ENCODE measurements around the gene RAB11FIP4. TPM values are rescaled to one million over a fixed set of nuclear protein-coding genes. Genes with fewer than 3 reads are reported as not detected.

Gene RAB11FIP4
- total RNA-seq, 2 donors from 2014 or later: 0.83 to 1.0 TPM

DNA sequence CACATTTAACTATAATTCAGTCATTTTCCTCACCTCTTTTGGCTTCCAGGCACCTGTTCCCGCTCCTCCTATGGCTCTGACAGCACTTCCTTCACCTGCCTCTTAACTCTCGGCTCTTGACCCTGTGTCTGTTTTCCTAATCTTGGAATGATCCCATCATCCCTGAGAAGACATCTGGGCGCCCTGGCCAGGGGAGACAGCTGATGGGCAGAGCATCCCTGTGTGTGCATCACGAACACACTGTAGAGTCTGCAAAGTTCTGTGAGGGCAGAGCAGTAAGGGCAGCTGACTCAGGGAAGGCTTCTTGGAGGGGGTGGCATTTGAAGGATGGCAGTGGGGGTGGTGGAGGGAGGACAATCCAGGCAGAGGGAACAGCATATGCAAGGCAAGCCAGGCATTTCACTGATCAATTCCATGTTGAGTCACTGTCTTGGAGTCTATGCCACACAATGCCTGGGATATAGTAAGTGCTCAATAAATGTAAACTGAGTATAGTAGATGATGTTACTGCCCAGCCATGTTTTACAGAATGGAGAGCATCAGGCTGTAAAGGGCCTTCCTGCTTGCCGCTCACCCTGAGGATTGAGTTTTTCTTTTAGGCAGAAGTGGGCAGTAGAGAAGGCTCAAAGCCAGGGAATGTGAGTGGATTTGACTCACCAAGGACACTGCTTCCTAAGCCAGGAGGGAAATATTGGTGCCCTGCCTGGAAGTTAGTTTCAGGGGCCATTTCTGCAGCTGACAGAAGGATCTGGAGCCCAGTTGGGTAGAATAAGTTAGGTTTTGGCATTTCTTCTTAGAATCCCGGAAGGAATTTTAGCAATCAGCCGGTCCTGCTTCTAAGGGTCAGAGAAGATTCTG lies 5.8 kb upstream of the RAB11FIP4 start:
- intact Hi-C loops (cut with DNase I): loop anchor here in 1 of 2 donors (10.0 kb wide), 1 partner anchor 59 kb away; no protein-coding TSS in a partner anchor
- no peak for DNase-seq (ENCODE audit: low spot score)

DNA sequence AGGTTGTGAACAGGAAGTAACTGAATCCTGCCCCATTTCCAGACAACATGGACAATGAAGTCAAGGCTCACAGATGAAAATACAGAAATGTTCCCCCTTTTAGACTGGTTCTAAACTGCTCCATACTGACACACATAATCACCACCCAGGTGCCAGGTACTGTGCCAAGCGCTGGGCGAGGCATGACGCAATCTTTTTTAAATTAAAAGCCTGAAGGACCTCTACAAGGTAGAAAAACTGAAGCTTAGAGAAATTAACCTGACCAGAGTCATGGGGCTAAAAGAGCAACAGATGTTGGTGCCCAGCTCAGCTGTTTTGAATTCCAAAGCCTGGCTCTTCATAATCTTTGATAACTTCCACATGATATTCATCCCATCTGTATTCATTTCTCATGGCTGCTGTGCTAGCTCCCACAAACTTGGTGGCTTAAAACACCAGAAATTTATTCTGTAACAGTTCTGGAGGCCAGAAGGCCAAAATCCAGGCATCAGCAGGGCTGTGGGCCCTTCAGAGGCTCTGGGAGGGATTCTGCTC lies 4.9 kb upstream of the RAB11FIP4 start:
- DNase-seq (ENCODE audit: low spot score): no peak
- intact Hi-C loops (cut with DNase I): loop anchor here in 1 of 2 donors (10.0 kb wide), 1 partner anchor 58 kb away; no protein-coding TSS in a partner anchor

DNA sequence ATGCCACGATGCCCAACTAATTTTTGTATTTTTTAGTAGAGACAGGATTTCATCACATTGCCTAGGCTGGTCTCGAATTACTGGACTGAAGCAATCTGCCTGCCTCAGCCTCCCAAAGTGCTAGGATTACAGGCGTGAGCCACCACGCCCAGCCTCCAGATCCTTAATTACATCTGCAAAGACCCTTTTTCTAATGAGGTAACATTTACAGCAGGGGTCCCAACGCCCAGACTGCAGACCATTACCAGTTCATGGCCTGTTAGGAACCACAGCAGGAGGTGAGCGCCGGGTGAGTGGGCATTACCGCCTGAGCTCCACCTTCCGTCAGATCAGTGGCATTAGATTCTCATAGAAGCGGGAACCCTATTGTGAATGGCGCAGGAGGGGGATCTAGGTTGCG lies 4.0 kb upstream of the RAB11FIP4 start:
- DNase-seq (ENCODE audit: low spot score): no peak
- intact Hi-C loops (cut with DNase I): loop anchor here in 1 of 2 donors (10.0 kb wide), 1 partner anchor 57 kb away; no protein-coding TSS in a partner anchor

- intact Hi-C loops (cut with DNase I): loop anchor here in 1 of 2 donors (10.0 kb wide), 1 partner anchor 56 kb away; no protein-coding TSS in a partner anchor
- DNase-seq (ENCODE audit: low spot score): no peak
Observed at GRCh38 chr17:31388351-31388750, 3.1 kb upstream of the RAB11FIP4 start.

GRCh38 chr17:31388770-31389656 lies 2.5 kb upstream of the RAB11FIP4 start:
- DNase-seq (ENCODE audit: low spot score): peak; percentile 75
- intact Hi-C loops (cut with DNase I): loop anchor here in 1 of 2 donors (10.0 kb wide), 1 partner anchor 56 kb away; no protein-coding TSS in a partner anchor

DNA sequence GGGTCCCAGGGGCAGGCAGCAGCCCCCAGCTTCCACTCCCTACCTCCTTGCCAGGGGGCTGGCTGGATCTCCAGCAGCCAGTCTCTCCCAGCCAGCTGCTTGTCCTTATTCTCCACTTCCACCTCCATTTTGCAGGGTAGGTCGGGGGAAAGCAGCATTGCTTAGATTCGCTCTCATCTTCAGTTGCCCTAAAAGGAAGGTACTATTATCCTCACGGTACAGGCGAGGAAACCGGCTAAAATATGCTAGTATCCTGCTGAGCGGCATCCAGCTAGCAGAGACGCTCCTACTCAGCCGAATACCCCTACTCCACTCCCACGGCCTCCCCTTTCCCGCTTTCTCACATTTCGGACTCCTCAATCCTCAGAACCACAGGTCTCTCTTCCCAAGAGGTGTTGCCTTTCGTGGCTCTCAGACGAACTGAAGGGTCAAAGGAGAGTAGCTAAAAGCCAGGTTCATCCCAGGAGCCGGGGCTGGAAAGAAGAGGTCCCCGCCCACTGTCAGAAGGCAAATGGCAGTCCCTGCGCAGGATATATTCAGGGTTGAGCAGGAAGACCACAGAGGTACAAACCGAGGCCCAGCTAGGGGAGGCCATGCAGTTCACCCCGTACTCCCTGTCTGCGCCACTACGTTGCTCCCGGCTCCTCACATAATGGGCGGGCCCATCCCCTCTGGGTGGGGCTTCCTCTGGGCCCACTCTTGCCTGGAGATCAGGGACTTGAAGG lies 1.7 kb upstream of the RAB11FIP4 start:
- DNase-seq (ENCODE audit: low spot score): no peak
- intact Hi-C loops (cut with DNase I): loop anchor here in 1 of 2 donors (10.0 kb wide), 1 partner anchor 55 kb away; no protein-coding TSS in a partner anchor

DNA sequence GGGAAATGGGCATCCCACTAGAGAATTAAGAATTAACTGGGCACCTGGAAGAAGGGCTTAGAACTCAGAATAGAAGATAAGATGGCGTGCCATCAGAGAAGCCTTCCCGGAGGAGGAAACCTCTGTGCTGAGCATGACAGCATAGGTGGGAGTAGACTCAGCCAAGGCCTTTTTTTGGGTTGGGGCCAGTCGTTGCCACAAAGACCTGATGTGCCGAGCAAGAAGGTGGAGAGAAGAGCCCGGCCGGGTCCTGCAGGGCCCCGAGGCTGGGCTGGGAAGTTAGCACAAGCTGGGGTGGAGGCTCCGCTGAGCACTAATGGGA lies 1.1 kb upstream of the RAB11FIP4 start:
- DNase-seq (ENCODE audit: low spot score): no peak
- intact Hi-C loops (cut with DNase I): no loop called here

- DNase-seq (ENCODE audit: low spot score): peak; percentile 78
- intact Hi-C loops (cut with DNase I): no loop called here
Observed at GRCh38 chr17:31390748-31391495, 553 bp upstream of the RAB11FIP4 start.

- intact Hi-C loops (cut with DNase I): no loop called here
- DNase-seq (ENCODE audit: low spot score): peak; percentile 71
Observed at GRCh38 chr17:31392002-31392855, 754 bp downstream of the RAB11FIP4 start.

- DNase-seq (ENCODE audit: low spot score): peak; percentile 34
- intact Hi-C loops (cut with DNase I): no loop called here
Observed at GRCh38 chr17:31392856-31393748, 1.6 kb downstream of the RAB11FIP4 start.

- intact Hi-C loops (cut with DNase I): no loop called here
- DNase-seq (ENCODE audit: low spot score): peak; percentile 29
Observed at GRCh38 chr17:31393749-31394146, 2.3 kb downstream of the RAB11FIP4 start.

DNA sequence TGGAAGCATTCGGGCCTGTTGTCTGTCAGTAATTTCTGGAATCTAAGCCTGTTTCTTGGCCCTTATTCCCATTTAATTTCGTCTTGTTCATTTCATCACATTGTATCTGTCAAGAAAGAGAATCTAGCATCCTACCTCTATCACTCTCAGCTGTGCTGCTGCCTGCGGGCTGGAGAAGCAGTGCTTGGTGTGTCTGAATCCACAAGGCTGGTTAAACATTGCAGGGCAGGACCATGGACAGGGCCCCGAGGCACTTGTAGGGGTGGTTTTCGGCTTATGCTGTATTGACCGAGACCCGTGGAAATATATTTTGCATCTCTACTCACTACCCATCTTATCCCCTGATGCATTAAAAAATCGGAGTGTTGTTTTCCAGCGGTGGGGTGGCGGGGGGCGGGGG lies 3.1 kb downstream of the RAB11FIP4 start:
- DNase-seq (ENCODE audit: low spot score): peak; percentile 90
- intact Hi-C loops (cut with DNase I): no loop called here

DNA sequence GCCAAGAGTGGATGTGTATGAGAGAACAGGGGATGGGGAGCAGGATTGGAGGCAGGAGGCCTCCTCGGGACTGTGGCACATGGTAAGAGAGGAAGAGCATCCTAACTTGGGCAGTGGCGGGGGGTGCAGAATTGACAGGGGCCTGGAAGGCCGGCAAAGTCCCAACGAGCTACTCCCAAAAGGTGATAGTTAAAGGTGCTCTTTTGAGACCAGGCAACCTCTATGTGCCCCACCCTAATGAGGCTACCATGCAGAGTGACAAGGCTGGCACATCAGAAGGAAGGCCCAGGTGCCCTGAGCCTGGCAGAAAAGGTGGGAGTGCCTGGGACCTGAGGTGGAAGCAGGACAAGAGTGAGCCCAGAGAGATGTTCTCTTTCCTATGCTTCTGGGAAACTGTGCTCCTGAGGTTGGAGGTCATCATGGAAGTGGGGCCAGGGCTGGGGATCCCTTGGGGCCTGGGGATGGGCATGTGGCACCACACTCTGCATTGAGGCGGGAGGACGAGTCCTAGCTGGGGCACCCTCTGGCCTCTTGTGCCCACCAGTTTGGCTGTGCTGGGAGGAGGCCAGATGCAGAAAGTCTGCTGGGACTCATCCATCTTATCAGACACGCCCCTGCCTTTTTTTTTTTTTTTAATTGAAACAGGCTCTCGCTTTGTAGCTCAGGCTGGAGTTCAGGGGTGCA lies 5.9 kb downstream of the RAB11FIP4 start:
- intact Hi-C loops (cut with DNase I): no loop called here
- DNase-seq (ENCODE audit: low spot score): peak; percentile 41

- intact Hi-C loops (cut with DNase I): no loop called here
- DNase-seq (ENCODE audit: low spot score): peak; percentile 43
Observed at GRCh38 chr17:31398381-31399311, 7.2 kb downstream of the RAB11FIP4 start.

- peak; percentile 60 for DNase-seq (ENCODE audit: low spot score)
- intact Hi-C loops (cut with DNase I): no loop called here
Observed at GRCh38 chr17:31400481-31400950, 9.0 kb downstream of the RAB11FIP4 start.
